Chondrocyte (in vitro differentiated cells): ENCODE results near the gene ELAVL4. TPM values are rescaled to one million over a fixed set of nuclear protein-coding genes. Genes with fewer than 3 reads are reported as not detected.

ENCODE experiments used
- DNase-seq: peaks from one replicate; pipeline ENCODE4 v3.0.0; 2021; ENCODE audit warnings: mixed read lengths, low spot score
- H3K27ac Mint-ChIP-seq: one replicate; pipeline ENCODE4 v1.8.0; 2021; ENCODE audit warnings: mild to moderate bottlenecking, moderate library complexity, mixed read lengths; ENCODE audit not compliant: unreplicated experiment
- H3K27me3 Mint-ChIP-seq: 2 replicates; pipeline ENCODE4 v1.8.0; 2021; ENCODE audit warnings: low read depth, mixed read lengths
- H3K36me3 Mint-ChIP-seq: 2 replicates; pipeline ENCODE4 v1.8.0; 2021; ENCODE audit warnings: low read depth, mixed read lengths
- H3K4me1 Mint-ChIP-seq: 2 replicates; pipeline ENCODE4 v1.8.0; 2021; ENCODE audit warnings: low read depth, mild to moderate bottlenecking, mixed read lengths
- H3K4me3 Mint-ChIP-seq: one replicate; pipeline ENCODE4 v1.8.0; 2021; ENCODE audit warnings: mild to moderate bottlenecking, moderate library complexity, mixed read lengths; ENCODE audit not compliant: unreplicated experiment
- H3K9me3 Mint-ChIP-seq: 2 replicates; pipeline ENCODE4 v1.8.0; 2021; ENCODE audit warnings: low read depth, mixed read lengths
- total RNA-seq: library from RNA; stranded (reverse); gene quantifications from 3 replicates; pipeline ENCODE4 v1.2.1, GENCODE V29; 2021
- TF ChIP-seq, protein P1 (sequence below): fragments of 200-600 bp; sonication (generic); IDR thresholded peaks from 2 replicates; pipeline ENCODE4 v1.5.0; 2021; ENCODE audit warnings: antibody characterized with exemption, mild to moderate bottlenecking, moderate library complexity

ELAVL4 gene
- total RNA-seq, 1 donor from 2014 or later: not detected

DNA sequence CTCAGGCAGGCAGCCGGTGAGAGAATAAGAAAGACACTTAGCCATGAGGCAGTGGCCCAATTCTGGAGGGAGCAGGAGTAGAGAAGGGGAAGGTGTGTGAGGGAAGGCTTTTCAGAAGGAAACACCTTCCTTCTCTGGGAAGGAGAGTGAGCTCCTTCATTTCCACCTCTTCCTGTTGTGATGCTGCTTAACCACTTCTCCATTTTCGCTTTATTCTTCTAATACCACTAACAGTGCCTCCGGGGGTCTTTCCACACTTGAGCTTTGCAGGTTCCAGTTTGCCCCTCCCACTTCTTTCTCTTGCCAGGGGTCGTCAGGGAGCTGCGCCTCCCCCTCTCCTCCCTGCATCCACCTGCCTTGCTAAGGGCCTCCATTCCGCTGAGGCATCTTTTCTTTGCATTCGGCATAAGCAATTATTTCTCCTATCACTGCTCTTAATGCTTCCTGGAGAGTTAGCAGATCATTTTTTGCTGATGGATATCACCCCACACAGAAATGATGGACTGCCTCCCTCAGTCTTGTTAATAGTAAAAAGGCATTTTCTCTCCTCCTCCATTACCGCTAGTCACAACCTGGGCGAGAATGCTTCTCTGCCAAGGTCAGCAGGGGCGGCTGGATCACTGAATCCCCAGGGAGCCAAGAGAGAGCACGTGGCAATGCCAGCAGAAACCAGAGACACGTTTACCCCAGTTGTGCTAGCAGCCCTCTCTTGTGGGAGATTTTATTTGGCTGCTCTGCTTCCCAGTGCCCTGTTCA is 74.8 kb downstream of the ELAVL4 start:
- H3K27me3 Mint-ChIP-seq: peaks cover 8% of the 10 kb centered on the region
- H3K27ac Mint-ChIP-seq: no peak overlapping the region
- no peak for DNase-seq
- no peaks in the 10 kb centered on the region for H3K9me3 Mint-ChIP-seq
- H3K4me1 Mint-ChIP-seq: no peaks in the 10 kb centered on the region
- TF ChIP-seq, protein P1, sequence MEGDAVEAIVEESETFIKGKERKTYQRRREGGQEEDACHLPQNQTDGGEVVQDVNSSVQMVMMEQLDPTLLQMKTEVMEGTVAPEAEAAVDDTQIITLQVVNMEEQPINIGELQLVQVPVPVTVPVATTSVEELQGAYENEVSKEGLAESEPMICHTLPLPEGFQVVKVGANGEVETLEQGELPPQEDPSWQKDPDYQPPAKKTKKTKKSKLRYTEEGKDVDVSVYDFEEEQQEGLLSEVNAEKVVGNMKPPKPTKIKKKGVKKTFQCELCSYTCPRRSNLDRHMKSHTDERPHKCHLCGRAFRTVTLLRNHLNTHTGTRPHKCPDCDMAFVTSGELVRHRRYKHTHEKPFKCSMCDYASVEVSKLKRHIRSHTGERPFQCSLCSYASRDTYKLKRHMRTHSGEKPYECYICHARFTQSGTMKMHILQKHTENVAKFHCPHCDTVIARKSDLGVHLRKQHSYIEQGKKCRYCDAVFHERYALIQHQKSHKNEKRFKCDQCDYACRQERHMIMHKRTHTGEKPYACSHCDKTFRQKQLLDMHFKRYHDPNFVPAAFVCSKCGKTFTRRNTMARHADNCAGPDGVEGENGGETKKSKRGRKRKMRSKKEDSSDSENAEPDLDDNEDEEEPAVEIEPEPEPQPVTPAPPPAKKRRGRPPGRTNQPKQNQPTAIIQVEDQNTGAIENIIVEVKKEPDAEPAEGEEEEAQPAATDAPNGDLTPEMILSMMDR: no peak
- H3K36me3 Mint-ChIP-seq: no peaks in the 10 kb centered on the region
- H3K4me3 Mint-ChIP-seq: no peak overlapping the region

DNA sequence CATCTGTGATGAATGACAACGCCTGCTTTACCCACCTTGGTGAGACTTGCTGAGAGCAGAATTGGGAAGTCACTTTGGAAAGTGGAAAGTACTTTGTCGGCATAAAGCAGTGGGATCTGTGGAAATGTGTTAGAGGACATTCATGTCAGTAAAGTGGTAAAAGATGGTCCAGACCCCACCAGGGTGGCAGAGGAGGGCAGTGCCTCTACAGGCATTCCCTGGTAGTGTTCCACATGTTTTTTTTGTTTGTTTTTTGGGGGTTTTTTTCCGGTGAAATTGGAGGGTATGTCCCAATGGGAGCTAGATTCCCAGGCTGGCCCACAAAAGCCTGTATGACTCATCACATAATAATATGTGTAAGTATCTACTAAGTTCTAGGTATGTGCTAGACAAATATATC is 80.6 kb downstream of the ELAVL4 start:
- TF ChIP-seq, protein P1: no peak
- H3K4me1 Mint-ChIP-seq: no peaks in the 10 kb centered on the region
- peaks cover 3% of the 10 kb centered on the region for H3K9me3 Mint-ChIP-seq
- H3K4me3 Mint-ChIP-seq: no peak overlapping the region
- H3K27me3 Mint-ChIP-seq: no peaks in the 10 kb centered on the region
- H3K27ac Mint-ChIP-seq: no peak overlapping the region
- DNase-seq: no peak
- no peaks in the 10 kb centered on the region for H3K36me3 Mint-ChIP-seq

- DNase-seq: no peak
- TF ChIP-seq, protein P1: no peak
- H3K4me3 Mint-ChIP-seq: no peak overlapping the region
- no peaks in the 10 kb centered on the region for H3K4me1 Mint-ChIP-seq
- H3K27me3 Mint-ChIP-seq: no peaks in the 10 kb centered on the region
- H3K9me3 Mint-ChIP-seq: peaks cover 3% of the 10 kb centered on the region
- H3K36me3 Mint-ChIP-seq: no peaks in the 10 kb centered on the region
- no peak overlapping the region for H3K27ac Mint-ChIP-seq
Observed at GRCh38 chr1:50193002-50193401, 84.3 kb downstream of the ELAVL4 start.

- H3K36me3 Mint-ChIP-seq: no peaks in the 10 kb centered on the region
- H3K9me3 Mint-ChIP-seq: peaks cover 3% of the 10 kb centered on the region
- no peak overlapping the region for H3K4me3 Mint-ChIP-seq
- H3K27ac Mint-ChIP-seq: no peak overlapping the region
- H3K27me3 Mint-ChIP-seq: peaks cover 4% of the 10 kb centered on the region
- TF ChIP-seq, protein P1: no peak
- no peak for DNase-seq
- no peaks in the 10 kb centered on the region for H3K4me1 Mint-ChIP-seq
Observed at GRCh38 chr1:50195205-50195604, 86.5 kb downstream of the ELAVL4 start.

DNA sequence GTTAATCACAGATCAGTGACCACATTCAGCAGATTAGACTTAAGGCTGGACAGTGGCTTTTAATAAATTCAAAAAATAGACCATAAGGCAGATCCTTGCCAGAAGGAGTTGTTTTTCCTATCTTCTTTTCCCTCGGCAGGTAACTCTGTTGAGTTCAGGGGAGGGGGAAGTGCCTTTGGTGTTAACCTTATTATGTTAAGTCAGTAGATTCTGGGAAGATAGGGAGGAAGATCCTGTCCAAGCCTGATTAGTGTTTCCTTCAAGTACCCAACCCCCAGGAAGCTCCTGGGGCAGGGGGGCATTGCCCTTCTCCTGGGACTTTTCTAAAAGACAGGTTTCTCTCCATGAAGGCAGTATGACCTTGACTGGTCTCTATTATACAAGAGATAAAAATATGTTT is 87.4 kb downstream of the ELAVL4 start:
- TF ChIP-seq, protein P1: no peak
- H3K27me3 Mint-ChIP-seq: peaks cover 4% of the 10 kb centered on the region
- H3K4me3 Mint-ChIP-seq: no peak overlapping the region
- DNase-seq: no peak
- H3K9me3 Mint-ChIP-seq: no peaks in the 10 kb centered on the region
- no peaks in the 10 kb centered on the region for H3K4me1 Mint-ChIP-seq
- H3K36me3 Mint-ChIP-seq: no peaks in the 10 kb centered on the region
- H3K27ac Mint-ChIP-seq: no peak overlapping the region
